Epidermal melanocyte (primary cell): Measurements from ENCODE around the gene INVS.
"Not testable (repeated sequence)": the region's sequence is repeated elsewhere in the genome, so short reads cannot be mapped to it uniquely, and the experiment has no call there.

Experiments used
- DNase-seq: peaks from one replicate; pipeline ENCODE4 v3.0.0; 2011; ENCODE audit warnings: low spot score; ENCODE audit not compliant: insufficient read length

Gene INVS

GRCh38 chr9:100322954-100323536 lies 224.0 kb downstream of the INVS start:
- no peak for DNase-seq

- no peak for DNase-seq
Measured at GRCh38 chr9:100324594-100325200, 225.7 kb downstream of the INVS start.

- DNase-seq: not testable (repeated sequence)
Measured at GRCh38 chr9:100338736-100339135, 239.7 kb downstream of the INVS start.

- no peak for DNase-seq
Measured at GRCh38 chr9:100340224-100340623, 241.2 kb downstream of the INVS start.

DNA sequence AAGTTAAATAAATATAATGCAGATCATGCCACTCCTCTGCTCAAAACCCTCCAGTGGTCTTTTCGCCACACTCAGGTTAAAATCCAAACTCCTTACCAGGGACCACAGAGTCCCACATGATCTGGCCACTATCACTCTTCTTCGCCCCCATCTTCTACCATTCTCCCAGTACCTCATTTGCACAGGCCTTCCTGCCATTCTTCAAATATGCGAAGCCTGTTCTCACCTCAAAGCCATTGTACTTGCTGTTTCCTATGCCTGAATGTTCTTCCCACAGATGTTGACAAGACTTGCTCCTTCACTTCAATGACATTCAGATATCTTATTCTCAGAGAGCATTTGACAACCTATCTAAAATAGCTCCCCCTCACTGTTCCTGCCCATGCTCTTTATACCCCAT lies 242.8 kb downstream of the INVS start:
- no peak for DNase-seq

GRCh38 chr9:100346836-100347235 lies 247.8 kb downstream of the INVS start:
- DNase-seq: no peak

DNA sequence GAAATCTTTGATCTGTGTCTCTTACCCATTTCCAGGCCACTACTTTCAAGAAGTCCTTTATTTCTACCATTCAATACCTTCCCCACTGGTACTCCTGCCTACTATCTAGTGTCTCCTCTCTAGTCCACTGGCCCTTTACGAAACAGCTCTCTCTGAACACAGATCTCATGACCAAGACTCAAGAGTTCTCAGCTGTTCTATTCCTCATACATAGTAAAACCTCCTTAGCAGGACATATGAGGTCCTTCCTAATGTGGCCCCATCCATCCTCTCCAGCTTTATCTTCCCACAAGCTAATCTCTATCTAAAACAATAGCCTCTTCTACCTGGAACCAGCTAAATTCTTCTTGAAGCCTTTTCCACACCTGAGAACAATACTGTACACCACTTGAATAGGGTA lies 251.1 kb downstream of the INVS start:
- DNase-seq: no peak
